ENCODE results near the gene RNH1.

Gene RNH1

GRCh38 chr11:475941-476340 is 31.1 kb downstream of the RNH1 start:
- no peaks in the 10 kb centered on the region for H3K79me2 ChIP-seq (ENCODE audit: insufficient read depth, low read length)
- TF ChIP-seq CTCF (conservative IDR thresholded peaks at IDR 0.05; ENCODE audit: low read length) (no peak), EZH2phosphoT487 (IDR thresholded peaks at IDR 0.05; ENCODE audit: borderline replicate concordance) (no peak)
- no peak overlapping the region for H3K9ac ChIP-seq (ENCODE audit: low read depth, low read length, poor library complexity, severe bottlenecking)
- no peak overlapping the region for H2AFZ ChIP-seq (ENCODE audit: low read length)
- H3K27me3 ChIP-seq (ENCODE audit: insufficient read depth, low read length, poor library complexity, severe bottlenecking), result no peaks in the 10 kb centered on the region
- no peak overlapping the region for H3K4me2 ChIP-seq (ENCODE audit: low read depth, low read length, poor library complexity, severe bottlenecking)
- H3F3A ChIP-seq (ENCODE audit: low read depth), result no peaks in the 10 kb centered on the region
- no peaks in the 10 kb centered on the region for H3K9me2 ChIP-seq (replicated peaks; ENCODE audit: low read depth, low read length)
- no peaks in the 10 kb centered on the region for H3K9me3 ChIP-seq (ENCODE audit: insufficient read depth, low read depth, low read length)
- H3K4me3 ChIP-seq (ENCODE audit: low read length, poor library complexity, severe bottlenecking), result no peak overlapping the region
- peaks cover 4% of the 10 kb centered on the region for H4K20me1 ChIP-seq (ENCODE audit: insufficient read depth, low read length, poor library complexity, severe bottlenecking)
- H3K4me1 ChIP-seq (ENCODE audit: insufficient read depth, low read length, poor library complexity, severe bottlenecking), result peaks cover 2% of the 10 kb centered on the region
- no peaks in the 10 kb centered on the region for H3K36me3 ChIP-seq (ENCODE audit: insufficient read depth, low read length)

DNA sequence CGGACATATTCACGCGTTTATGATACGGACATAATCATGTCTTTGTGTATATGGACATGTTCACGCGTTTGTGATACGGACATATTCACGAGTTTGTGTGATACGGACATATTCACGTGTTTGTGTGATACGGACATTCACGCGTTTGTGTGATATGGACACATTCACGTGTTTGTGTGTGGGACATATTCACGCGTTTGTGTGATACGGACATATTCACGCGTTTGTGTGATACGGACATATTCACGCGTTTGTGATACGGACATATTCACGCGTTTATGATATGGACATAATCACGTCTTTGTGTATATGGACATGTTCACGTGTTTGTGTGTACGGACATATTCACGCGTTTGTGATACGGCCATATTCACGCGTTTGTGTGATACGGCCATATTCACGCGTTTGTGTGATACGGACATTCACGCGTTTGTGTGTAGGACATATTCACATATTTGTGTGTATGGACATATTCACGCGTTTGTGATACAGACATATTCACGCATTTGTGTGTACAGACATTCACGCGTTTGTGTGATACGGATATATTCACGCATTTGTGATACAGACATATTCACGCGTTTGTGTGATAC is 32.0 kb downstream of the RNH1 start:
- TF ChIP-seq CTCF (conservative IDR thresholded peaks at IDR 0.05; ENCODE audit: low read length) (no peak), EZH2phosphoT487 (IDR thresholded peaks at IDR 0.05; ENCODE audit: borderline replicate concordance) (no peak)
- Histone ChIP-seq H3K79me2 (ENCODE audit: insufficient read depth, low read length) (no peaks in the 10 kb centered on the region), H3K27me3 (ENCODE audit: insufficient read depth, low read length, poor library complexity, severe bottlenecking) (no peaks in the 10 kb centered on the region), H3K4me3 (ENCODE audit: low read length, poor library complexity, severe bottlenecking) (no peak overlapping the region), H4K20me1 (ENCODE audit: insufficient read depth, low read length, poor library complexity, severe bottlenecking) (peaks cover 4% of the 10 kb centered on the region), H3K36me3 (ENCODE audit: insufficient read depth, low read length) (no peaks in the 10 kb centered on the region), H3K9me2 (replicated peaks; ENCODE audit: low read depth, low read length) (no peaks in the 10 kb centered on the region), H2AFZ (ENCODE audit: low read length) (no peak overlapping the region), H3K4me1 (ENCODE audit: insufficient read depth, low read length, poor library complexity, severe bottlenecking) (peaks cover 2% of the 10 kb centered on the region), H3K9ac (ENCODE audit: low read depth, low read length, poor library complexity, severe bottlenecking) (no peak overlapping the region), H3K4me2 (ENCODE audit: low read depth, low read length, poor library complexity, severe bottlenecking) (no peak overlapping the region), H3F3A (ENCODE audit: low read depth) (no peaks in the 10 kb centered on the region), H3K9me3 (ENCODE audit: insufficient read depth, low read depth, low read length) (no peaks in the 10 kb centered on the region)

DNA sequence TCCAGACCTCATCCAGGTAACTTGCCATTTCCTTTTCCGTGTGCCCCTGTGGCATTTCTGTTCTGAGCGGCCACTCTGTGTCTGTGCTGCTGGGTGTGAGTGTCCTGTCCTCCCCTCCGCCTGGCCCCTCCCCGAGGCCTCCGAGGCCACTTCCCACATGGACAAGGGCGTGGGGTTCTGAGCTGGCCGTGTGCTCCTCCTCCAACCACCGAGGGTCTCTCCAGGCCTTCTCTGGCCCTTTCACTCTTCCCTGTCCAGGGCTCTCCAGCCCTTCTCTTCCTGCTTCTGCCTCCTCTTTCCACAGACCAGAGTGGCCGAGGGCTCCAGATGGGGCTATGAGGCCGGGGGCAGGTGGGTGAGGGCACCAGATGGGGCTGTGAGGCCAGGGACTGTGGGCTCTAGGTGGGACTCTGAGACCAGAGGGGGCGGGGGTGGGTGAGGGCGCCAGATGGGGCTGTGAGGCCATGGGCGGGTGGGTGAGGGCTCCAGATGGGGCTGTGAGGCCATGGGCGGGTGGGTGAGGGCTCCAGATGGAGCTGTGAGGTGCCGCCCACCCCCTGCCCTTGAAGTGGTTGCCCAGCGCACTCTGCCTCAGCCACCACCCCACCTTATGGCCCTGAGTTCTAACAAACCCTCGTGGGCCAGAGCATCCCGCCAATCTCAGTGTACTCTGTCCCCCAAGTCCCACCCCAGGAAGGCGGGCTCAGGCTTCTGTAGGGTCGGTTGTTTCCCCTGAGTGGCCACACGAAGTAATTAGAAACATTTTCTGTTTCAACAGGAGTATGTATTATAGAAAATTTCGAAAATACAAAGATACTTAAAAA is 32.9 kb downstream of the RNH1 start:
- no peaks in the 10 kb centered on the region for H3K36me3 ChIP-seq (ENCODE audit: insufficient read depth, low read length)
- TF ChIP-seq CTCF (conservative IDR thresholded peaks at IDR 0.05; ENCODE audit: low read length) (no peak), EZH2phosphoT487 (IDR thresholded peaks at IDR 0.05; ENCODE audit: borderline replicate concordance) (no peak)
- peaks cover 4% of the 10 kb centered on the region for H4K20me1 ChIP-seq (ENCODE audit: insufficient read depth, low read length, poor library complexity, severe bottlenecking)
- no peak overlapping the region for H3K4me2 ChIP-seq (ENCODE audit: low read depth, low read length, poor library complexity, severe bottlenecking)
- no peaks in the 10 kb centered on the region for H3K9me3 ChIP-seq (ENCODE audit: insufficient read depth, low read depth, low read length)
- no peak overlapping the region for H2AFZ ChIP-seq (ENCODE audit: low read length)
- H3K27me3 ChIP-seq (ENCODE audit: insufficient read depth, low read length, poor library complexity, severe bottlenecking), result no peaks in the 10 kb centered on the region
- H3K9me2 ChIP-seq (replicated peaks; ENCODE audit: low read depth, low read length), result no peaks in the 10 kb centered on the region
- H3K9ac ChIP-seq (ENCODE audit: low read depth, low read length, poor library complexity, severe bottlenecking), result no peak overlapping the region
- no peaks in the 10 kb centered on the region for H3K79me2 ChIP-seq (ENCODE audit: insufficient read depth, low read length)
- H3F3A ChIP-seq (ENCODE audit: low read depth), result no peaks in the 10 kb centered on the region
- H3K4me3 ChIP-seq (ENCODE audit: low read length, poor library complexity, severe bottlenecking), result no peak overlapping the region
- H3K4me1 ChIP-seq (ENCODE audit: insufficient read depth, low read length, poor library complexity, severe bottlenecking), result peaks cover 2% of the 10 kb centered on the region
